Measurements from ENCODE around the gene CAB39.
"Not testable (repeated sequence)": the region's sequence is repeated elsewhere in the genome, so short reads cannot be mapped to it uniquely, and the experiment has no call there.

The CAB39 gene

DNA sequence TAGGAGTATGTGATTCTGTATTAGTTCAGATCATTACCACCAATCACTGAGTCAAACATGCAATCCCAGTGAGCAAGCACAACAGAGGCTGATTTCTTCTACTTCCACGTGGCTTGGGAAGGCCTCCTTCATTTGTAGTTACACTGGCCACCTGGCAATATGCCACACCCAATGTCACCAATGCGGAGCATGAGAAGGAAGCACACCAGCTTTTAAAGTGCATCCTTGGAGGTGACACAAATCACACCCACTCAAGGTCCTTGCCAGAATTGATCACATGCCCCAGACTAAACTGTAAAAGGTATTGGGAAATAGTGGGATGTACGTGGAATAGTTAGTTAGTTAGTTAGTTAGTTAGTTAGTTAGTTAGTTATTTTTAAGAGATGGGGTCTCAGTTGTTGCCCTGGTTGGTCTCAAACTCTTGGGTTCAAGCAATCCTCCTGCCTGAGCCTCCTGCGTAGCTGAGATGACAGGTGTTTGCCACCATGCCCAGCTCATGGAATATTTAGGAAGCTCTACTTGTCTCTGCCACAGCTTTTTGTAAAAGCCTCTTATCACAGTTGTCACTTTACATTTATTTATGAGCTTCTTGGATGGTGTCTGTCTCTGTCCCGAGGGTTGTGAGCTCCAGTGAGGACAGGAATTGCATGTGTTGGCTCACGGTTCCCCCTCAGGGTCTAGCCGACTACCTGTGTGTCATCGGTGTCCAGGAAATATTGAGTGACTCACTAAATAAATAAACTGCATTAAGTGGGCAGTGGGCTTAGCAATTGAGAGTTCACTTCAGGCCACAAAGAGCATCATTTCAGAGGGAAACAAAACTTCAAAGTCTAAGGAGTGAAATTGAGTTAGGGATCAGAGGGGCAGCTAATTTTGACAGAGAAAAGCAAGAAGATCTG, 28.1 kb upstream of the CAB39 start:
- DNase-seq = no peak

DNA sequence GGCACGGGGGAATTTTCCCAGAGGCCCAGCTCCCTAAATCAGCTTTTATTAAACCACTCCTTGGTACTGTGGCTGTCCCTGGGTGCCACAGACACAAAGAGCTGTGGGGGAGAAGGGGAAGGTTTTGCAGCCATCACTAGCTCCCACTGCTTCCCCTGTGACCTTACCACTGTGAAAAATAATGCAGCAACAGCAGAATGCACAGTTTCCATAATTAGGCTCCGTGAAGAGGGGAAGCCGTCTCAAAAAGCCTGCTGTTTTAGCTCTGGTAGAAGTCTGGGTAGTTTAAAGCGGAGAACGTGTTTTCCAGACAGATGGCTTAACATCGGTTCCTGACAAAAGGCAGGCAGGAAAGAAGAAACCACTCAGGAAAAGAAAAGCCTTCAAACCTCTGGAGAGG, 27.5 kb upstream of the CAB39 start:
- DNase-seq = no peak

DNA sequence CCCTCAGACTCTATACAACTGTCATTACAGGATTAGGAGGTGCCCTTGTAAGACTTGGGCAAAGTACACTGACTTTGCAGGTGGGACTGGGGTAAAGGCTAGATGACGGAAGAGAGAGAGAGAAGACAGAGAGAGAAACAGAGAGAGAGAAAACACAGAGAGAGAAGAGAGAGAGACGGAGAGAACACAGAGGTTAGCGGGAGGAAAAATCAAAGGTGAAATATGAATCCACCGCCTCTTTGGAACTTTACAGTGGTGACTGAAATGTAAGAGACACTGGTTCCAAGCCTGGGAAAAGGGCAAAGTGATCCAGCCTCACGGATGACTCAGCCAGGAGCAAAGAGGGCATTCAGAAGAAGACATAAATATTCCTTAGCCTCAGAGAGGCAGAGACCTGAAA, 25.1 kb upstream of the CAB39 start:
- DNase-seq = no peak

DNA sequence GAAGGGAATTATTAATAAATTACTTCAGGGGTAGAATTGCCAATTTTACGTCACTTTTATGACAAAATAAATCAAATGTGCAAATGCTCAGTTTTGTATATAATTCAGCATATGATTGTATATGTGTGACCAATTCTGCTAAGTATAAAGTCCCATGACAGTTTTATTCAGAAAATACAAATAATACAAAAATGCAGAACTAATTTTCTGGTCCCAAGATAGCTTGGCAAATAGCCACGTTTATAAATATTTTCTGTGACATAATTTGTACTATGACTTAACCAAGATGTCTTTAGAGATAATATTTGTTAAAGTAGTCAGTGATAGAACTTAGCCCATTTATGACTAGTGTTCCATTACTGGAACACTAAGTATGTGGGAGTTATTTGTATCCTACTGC, 24.2 kb upstream of the CAB39 start:
- DNase-seq = no peak

DNA sequence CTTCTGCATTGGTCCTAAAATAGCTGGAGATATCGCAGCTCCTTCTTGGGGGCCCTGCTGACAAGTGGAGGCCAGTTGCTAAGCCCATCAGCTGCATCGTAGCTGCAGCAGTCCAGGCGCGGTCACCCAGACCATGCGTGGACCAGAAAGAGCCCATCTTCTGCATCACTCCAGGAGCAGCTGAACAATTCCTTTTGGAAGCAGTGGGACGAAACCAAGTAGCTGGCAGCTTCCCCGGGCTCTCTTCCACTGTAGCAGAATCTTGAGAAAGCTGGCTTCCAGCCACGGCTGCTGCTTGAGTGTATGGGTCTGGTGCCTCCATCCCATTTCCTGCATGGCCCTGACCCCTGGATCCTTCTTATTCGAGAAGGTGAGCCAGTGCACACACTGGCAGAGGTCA, 22.2 kb upstream of the CAB39 start:
- DNase-seq = peak; percentile 6 to 28

DNA sequence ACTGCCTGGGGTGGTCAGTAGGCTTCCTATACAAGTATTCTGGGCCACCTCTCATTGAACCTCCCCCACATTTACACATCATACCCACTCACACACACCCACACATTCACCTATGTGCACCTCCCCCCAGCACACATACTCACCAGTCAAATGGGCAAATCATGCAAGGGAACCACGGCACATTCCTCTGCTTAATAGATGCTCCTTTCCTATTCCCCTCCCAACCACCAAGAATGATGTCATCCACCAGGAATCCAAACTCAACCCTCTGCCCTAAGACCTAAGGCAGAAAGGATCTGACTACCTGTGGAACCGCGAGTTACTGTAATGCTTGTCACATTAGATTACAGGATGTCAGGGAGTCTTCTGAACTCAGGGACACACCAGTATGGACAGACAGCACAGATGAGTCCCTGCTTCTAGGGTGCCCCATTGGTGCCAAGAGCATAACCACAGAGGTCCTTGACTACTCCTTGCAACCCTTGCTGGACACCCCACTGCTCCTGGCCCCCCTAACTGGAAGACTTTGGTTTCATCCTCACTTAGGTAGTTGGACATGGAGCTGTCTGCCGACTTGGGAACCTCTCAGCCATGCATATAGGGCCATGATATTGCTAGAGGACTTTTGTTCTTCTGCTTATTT, 21.5 kb upstream of the CAB39 start:
- DNase-seq = no peak

DNA sequence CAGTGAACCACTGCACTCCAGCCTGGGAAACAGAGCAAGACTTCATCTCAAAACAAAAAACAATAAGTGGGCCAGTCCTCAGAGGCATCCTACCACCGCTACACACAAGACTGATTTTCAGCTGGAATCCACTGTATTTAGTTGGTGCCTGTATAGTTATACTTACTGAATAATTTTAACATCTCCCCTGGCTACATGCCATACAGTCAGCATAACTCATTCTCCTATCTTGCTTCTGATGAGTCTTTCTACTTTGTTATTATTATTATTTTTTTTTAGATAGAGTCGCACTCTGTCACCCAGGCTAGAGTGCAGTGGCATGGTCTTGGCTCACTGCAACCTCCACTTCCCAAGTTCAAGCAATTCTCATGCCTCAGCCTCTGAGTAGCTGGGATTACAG, 19.9 kb upstream of the CAB39 start:
- DNase-seq = no peak

DNA sequence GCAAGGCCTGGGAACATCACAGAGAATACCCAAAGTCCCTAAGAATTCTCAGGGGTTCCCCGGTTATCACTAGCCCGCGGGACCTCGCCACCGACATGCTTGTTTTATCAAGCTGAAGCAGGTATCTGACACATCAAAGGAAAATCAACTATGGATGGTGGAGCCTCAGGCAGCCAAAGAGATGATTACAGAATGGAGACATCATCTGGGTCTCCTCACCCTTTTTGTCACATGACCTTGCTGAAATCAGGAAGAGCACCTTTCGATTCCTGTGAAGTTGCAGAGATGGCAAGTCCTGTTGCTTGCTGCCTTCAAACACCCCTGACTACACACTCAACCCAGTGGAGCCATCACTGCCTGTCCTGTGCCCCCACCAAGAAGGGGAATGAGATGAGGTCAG, 19.2 kb upstream of the CAB39 start:
- DNase-seq = no peak

DNA sequence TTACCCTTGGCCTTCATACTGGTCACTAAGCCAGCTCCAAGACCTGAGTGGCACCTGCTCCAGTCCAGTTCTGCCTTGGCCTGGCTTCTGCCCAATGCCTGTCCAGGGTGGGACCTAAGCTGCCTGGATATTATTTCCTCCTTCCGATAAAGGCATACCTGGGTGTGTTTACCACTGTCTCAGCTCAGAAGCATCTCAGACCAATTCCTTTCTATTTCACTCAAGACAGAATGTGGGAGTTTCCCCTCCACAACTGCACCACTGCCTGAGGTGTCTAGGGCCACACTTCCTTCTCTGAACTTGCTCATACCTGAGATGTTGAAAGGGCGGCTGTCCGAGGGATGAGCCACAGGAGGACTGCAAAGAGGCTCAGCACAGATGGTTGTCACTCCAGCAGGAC, 18.4 kb upstream of the CAB39 start:
- DNase-seq = no peak

DNA sequence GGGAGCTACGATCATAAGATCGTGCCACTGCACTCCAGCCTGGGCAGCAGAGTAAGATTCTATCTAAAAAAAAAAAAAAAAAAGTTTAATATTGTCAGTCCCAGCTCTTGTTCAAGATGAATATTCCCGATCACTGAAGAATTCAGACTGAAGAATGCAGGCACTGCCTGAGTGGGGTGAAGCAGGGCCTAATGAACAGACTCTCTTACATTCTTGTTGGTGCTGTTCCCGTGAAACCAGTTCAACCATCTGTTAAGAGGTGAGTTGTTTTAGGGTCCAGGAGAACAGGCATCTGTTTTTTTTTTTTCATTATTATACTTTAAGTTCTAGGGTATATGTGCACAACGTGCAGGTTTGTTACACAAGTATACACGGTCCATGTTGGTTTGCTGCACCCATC, 17.1 kb upstream of the CAB39 start:
- DNase-seq = no peak

DNA sequence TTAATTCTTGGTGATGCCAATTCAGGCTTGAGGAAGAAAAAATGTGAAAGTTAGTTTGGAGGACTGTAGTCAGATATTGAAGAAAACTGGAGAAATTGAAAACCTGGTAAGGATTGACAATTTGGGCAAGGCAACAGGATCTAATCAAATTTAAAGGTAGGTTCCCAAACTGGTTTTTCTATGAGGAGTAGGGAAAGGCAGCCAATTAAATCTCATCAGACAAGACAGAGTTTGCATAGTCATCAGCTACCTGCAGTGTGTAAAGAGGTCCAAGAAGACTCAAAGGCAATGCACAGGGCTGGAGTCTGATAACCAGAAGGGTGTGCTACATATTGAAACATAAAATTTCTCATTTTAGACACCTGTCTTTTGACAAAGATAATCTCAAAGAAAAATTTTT, 16.0 kb upstream of the CAB39 start:
- DNase-seq = no peak

DNA sequence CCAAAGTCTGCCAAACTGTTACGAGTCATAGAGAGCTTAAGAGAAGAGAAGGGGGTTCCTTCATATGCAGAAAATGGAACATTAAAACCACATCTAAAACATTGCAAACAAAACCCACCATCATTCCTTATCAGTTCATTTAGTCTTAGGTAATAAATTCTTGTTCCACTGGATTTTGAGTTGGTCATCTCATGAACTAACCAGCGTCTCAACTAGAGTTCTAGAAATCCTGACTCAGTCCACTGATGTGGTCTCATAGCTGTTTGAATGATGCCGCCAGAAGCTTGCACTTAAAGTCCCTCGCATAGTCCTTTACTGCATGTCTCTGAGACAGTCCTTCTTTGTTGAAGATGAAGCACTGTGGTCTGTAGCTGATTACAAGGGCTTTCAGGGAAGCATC, 15.0 kb upstream of the CAB39 start:
- no peak for DNase-seq

DNA sequence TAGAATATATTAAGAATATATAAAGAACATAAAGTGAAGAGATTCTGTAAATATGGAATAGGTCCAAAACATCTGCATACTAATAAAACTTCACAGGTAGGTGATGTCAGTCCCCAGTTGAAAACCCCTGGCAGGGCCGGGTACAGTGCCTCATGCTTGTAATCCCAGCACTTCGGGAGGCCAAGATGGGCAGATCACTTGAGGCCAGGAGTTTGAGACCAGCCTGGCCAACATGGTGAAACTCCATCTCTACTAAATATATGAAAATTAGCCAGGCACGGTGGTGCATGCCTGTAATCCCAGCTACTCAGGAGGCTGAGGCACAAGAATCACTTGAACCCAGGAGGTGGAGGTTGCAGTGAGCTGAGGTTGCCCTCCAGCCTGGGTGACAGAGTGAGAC, 13.9 kb upstream of the CAB39 start:
- not testable (repeated sequence) for DNase-seq

DNA sequence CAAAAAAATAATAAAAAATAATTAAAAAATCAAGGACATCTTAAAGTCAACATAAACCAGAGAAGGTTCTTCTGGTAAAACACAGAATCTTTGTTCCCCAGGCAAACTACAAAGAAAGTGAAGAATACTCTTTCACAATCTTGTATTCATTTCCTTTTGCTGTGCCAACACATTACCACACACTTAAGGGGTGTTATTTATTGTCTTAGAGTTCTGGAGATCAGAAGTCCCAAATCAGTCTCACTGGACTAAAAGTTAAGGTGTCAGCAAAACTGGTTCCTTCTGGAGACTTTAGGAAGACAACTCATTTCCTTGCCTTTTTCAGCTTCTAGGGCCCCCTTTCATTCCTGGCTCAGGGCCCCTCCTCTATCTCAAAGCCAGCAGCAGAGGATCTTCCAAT, 12.2 kb upstream of the CAB39 start:
- no peak for DNase-seq

DNA sequence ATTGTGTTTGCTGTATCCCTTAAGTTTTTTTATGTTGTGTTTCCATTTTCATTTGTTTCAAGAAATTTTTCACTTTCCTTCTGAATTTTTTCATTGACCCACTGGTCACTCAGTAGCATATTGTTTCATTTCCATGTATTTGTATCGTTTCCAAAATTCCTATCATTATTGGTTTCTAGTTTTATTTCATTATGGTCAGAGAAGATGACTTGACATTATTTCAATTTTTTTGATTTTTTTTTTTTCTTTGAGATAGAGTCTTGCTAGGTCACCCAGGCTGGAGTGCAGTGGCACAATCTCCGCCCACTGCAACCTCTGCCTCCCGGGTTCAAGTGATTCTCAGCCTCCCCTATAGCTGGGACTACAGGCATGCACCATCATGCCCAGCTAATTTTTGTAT, 11.3 kb upstream of the CAB39 start:
- no peak for DNase-seq

DNA sequence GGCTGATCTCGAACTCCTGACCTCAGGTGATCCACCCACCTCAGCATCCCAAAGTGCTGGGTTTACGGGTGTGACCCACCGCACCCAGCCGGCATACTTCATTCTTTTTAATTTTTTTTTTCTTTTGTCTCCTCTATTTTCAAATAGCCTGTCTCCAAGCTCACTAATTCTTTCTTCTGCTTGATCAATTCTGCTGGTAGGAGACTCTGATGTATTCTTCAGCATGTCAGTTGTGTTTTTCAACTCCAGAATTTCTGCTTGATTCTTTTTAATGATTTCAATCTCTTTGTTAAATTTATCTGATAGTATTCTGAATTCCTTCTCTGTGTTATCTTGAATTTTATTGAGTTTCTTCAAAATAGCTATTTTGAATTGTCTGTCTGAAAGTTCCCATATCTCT, 10.2 kb upstream of the CAB39 start:
- DNase-seq = not testable (repeated sequence)

DNA sequence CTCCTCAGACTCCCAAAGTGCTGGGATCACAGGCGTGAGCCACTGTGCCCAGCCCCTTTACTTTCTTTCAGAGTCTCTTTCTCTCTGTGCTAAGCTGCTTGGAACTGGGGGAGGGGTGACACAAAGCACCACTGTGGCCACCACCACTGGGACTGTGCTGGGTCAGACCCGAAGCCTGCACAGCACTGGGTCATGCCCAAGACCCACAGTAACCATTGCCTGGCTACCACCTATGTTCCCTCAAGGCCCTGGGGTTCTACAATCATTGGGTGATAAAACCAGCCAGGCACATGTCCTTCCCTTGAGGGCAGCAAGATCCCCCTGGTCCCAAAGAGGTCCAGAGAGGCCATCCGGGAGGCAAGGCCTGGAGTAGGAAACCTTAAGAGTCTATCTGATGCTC, 9.1 kb upstream of the CAB39 start:
- no peak for DNase-seq

DNA sequence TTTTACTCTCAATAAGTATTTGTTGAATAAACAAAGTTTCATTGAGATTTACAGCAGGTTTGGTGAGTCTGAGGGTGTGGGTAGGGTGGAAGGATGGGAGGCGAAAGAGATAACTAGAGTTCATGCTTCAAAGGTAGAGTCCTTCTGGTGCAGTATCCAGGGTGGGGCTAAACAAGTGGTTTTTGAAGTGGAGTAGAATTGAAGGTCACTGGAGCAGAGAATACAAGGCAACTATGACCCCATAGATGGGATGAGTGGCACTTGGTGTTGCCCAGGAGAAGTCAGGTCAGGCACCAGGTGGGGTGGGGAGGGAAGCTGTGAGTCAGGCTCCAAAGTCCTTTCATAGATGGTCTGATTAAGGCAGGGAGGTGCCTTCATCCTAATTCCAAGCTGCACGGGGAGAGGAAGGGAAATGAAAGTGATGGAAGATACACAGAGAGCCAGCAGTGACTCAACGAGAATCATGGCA, 6.6 kb upstream of the CAB39 start:
- DNase-seq = no peak

DNA sequence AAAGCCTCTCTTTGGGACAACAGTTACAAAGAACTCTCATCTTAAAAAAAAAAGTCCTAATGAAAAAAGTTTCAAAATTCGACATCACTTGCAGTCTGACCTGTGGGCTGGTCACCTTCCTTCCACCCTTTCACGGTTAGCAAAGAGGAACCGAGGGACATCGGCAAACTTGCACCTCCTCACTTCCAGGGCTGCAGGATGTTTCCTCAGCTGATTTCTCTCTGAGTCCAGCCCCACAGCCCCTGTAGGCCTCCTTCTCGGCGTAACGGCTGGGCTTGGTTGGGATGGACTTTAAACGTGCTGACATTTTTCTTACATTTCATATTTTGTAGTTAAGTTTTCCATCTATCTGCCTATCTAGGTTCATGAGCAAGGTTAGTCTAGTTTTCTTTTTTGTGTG, 5.7 kb upstream of the CAB39 start:
- no peak for DNase-seq

DNA sequence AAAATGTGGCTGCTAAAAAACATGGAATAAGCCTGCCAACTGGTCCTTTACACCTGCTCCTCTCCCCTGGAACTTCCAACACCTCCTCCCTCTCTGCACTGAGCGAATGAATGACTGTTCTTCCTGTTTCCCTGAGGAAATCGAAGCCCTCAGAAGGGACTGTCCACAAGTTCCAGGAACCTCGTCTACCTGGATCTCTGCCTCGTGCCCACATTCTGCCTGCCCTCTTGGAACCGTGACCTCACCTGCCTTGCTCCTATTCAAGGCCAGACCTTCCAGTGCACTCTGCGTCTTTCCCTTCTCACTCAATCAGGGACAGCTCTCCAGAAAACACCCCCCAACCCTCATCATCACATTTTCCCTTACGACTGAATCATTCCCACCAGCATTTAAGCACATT, 4.4 kb upstream of the CAB39 start:
- no peak for DNase-seq

DNA sequence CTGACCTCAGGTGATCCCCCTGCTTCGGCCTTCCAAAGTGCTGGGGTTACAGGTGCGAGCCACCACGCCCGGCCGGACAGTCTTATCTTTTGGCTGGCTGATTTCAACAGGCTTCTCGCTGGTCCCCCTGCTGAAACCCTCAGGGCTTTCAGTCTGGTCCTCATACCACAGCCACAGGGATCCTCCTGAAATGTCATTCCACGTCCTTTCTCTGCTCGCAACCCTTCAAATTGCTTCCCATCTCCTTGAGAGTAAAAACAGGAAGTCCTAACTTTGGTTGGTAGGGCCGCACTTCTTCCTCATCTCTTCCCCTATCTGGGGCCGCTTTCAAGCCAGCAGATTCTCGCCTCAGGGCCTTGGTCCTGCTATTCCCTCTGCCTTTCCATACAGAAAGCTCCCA, 1.4 kb upstream of the CAB39 start:
- DNase-seq = no peak

DNA sequence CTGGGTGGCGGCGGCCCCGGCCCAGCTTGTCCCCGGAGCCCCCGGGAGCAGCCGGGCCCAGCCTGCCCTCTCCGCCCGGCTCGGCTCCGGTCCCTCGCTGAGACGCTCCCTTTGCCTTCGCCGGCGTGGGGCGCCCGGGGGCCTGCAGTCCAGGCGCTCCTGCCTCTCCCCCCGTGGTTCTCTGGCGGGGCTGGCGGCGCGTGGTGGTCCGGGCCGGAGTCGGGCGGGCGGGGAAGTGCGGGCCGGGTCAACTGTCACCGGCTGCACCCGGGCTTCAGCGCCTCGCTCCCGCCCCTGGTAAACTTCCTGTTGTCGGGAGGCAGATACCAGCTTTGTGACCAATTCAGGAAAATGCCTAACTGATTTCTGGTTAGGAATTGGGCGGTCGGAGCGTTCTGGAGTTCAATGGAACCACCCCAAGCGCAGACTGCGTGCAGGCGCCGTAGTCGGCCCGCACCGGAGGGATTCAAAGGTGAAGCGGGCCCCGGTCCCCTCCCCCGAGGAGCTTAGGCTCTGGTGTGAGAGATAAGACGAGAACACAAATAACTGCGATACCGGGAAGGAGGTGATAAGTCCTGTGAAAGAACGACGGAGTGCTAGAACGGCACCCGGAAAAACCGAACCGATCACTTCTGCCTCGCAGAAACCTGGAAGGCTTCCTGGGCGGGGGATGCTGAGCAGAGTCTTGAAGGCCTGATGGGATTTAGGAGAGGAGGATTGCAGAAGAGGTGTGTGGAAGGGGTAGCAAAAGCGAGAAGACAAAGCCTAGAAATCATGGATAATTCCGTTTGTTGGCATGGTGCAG, 891 bp downstream of the CAB39 start:
- DNase-seq = no peak

DNA sequence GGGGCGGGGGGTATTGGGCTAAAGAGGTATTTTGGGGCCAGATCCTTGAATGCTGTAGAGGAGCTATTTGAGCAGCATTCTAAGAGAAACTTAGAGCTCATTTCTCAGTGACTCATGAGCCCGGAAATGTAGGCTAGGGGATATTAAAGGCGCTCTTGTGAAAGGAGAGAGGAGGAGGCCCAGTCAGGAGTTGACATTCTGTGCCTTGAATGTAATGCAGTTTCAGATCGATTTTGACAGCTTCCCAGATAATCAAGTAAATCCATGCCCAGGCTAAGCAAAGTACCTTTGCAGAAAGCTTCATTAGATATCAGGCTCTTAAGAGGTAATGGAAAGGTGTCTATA, 1.5 kb downstream of the CAB39 start:
- DNase-seq = peak in 1 of 2 donors; percentile 8

DNA sequence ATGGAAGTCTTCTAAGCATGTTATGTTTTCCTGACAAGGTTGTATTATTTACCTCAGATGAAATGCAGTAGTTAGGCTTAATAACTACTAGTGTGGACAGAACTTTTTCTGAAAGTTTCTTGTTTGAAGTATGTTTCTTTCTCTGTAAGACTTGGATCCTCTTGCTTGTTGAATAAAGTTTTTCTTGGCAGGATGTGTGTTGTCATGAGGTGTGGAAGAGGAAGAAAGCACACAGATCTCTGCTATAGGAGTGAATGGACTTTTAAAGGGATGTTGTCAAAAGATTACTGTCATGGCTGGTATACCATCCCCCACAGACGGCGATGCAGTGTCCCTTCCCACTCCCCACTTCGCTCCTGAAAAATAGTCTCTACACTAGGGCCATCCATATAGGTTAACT, 2.6 kb downstream of the CAB39 start:
- no peak for DNase-seq
